Right hindlimb (tissue), 1 donor: ENCODE results near the gene CRABP1.

Source experiments
- DNase-seq: peaks from one replicate; pipeline ENCODE4 v3.0.0-alpha.2; 2018

The CRABP1 gene

GRCh38 chr15:78317145-78317836 is 22.9 kb upstream of the CRABP1 start:
- no peak for DNase-seq

GRCh38 chr15:78319588-78319987 is 20.6 kb upstream of the CRABP1 start:
- DNase-seq = no peak

GRCh38 chr15:78320183-78320582 is 20.0 kb upstream of the CRABP1 start:
- no peak for DNase-seq

- no peak for DNase-seq
Measured at GRCh38 chr15:78321041-78321570, 19.0 kb upstream of the CRABP1 start.

GRCh38 chr15:78321786-78322185 is 18.4 kb upstream of the CRABP1 start:
- no peak for DNase-seq

GRCh38 chr15:78322243-78322642 is 17.9 kb upstream of the CRABP1 start:
- peak; percentile 61 for DNase-seq

GRCh38 chr15:78322724-78323521 is 17.2 kb upstream of the CRABP1 start:
- no peak for DNase-seq

GRCh38 chr15:78323693-78324092 is 16.5 kb upstream of the CRABP1 start:
- no peak for DNase-seq

- DNase-seq = no peak
Measured at GRCh38 chr15:78324144-78324543, 16.0 kb upstream of the CRABP1 start.

GRCh38 chr15:78325092-78325843 is 14.9 kb upstream of the CRABP1 start:
- no peak for DNase-seq

- no peak for DNase-seq
Measured at GRCh38 chr15:78327466-78327865, 12.7 kb upstream of the CRABP1 start.

GRCh38 chr15:78329625-78330024 is 10.5 kb upstream of the CRABP1 start:
- no peak for DNase-seq

- no peak for DNase-seq
Measured at GRCh38 chr15:78334845-78335244, 5.3 kb upstream of the CRABP1 start.

GRCh38 chr15:78335985-78336384 is 4.2 kb upstream of the CRABP1 start:
- DNase-seq = peak; percentile 10

GRCh38 chr15:78338781-78339180 is 1.4 kb upstream of the CRABP1 start:
- no peak for DNase-seq

- no peak for DNase-seq
Measured at GRCh38 chr15:78339559-78339958, 594 bp upstream of the CRABP1 start.

- no peak for DNase-seq
Measured at GRCh38 chr15:78341057-78341987, 1.2 kb downstream of the CRABP1 start.

GRCh38 chr15:78342021-78342420 is 1.9 kb downstream of the CRABP1 start:
- DNase-seq = no peak

- DNase-seq = no peak
Measured at GRCh38 chr15:78343276-78344060, 3.3 kb downstream of the CRABP1 start.

GRCh38 chr15:78345396-78346125 is 5.4 kb downstream of the CRABP1 start:
- no peak for DNase-seq
